ENCODE data around the gene WNT8A.
"Not testable (repeated sequence)": the region's sequence is repeated elsewhere in the genome, so short reads cannot be mapped to it uniquely, and the experiment has no call there.

Gene WNT8A

GRCh38 chr5:138083702-138084101 is at the start of gene WNT8A:
WNT8A (plus strand) TSS chr5:138084033; CDS start chr5:138084128, 95 bp downstream.
- no peak for DNase-seq

GRCh38 chr5:138035605-138036537 is 48.0 kb upstream of the WNT8A start:
- peak; percentile 52 for DNase-seq

- DNase-seq = no peak
Measured at GRCh38 chr5:138037271-138037670, 46.6 kb upstream of the WNT8A start.

- DNase-seq = no peak
Measured at GRCh38 chr5:138037907-138038633, 45.8 kb upstream of the WNT8A start.

GRCh38 chr5:138038826-138039225 is 45.0 kb upstream of the WNT8A start:
- DNase-seq = no peak

- not testable (repeated sequence) for DNase-seq
Measured at GRCh38 chr5:138045283-138045682, 38.5 kb upstream of the WNT8A start.

GRCh38 chr5:138051441-138052296 is 32.2 kb upstream of the WNT8A start:
- DNase-seq = no peak

- not testable (repeated sequence) for DNase-seq
Measured at GRCh38 chr5:138052718-138053117, 31.1 kb upstream of the WNT8A start.

- DNase-seq = no peak
Measured at GRCh38 chr5:138053554-138053953, 30.3 kb upstream of the WNT8A start.

GRCh38 chr5:138054206-138054605 is 29.6 kb upstream of the WNT8A start:
- no peak for DNase-seq

- DNase-seq = peak; percentile 37
Measured at GRCh38 chr5:138054847-138055558, 28.8 kb upstream of the WNT8A start.

- no peak for DNase-seq
Measured at GRCh38 chr5:138064526-138064925, 19.3 kb upstream of the WNT8A start.

- no peak for DNase-seq
Measured at GRCh38 chr5:138065102-138065501, 18.7 kb upstream of the WNT8A start.

GRCh38 chr5:138067945-138068344 is 15.9 kb upstream of the WNT8A start:
- DNase-seq = no peak

- peak; percentile 4 for DNase-seq
Measured at GRCh38 chr5:138068742-138069600, 14.9 kb upstream of the WNT8A start.

- not testable (repeated sequence) for DNase-seq
Measured at GRCh38 chr5:138070026-138070425, 13.8 kb upstream of the WNT8A start.

- peak; percentile 41 for DNase-seq
Measured at GRCh38 chr5:138077064-138077696, 6.7 kb upstream of the WNT8A start.

- DNase-seq = no peak
Measured at GRCh38 chr5:138078006-138078643, 5.7 kb upstream of the WNT8A start.

- DNase-seq = no peak
Measured at GRCh38 chr5:138082033-138082432, 1.8 kb upstream of the WNT8A start.

- no peak for DNase-seq
Measured at GRCh38 chr5:138091685-138092084, 7.9 kb downstream of the WNT8A start.
